ENCODE data around the gene INPP5D.

DNA sequence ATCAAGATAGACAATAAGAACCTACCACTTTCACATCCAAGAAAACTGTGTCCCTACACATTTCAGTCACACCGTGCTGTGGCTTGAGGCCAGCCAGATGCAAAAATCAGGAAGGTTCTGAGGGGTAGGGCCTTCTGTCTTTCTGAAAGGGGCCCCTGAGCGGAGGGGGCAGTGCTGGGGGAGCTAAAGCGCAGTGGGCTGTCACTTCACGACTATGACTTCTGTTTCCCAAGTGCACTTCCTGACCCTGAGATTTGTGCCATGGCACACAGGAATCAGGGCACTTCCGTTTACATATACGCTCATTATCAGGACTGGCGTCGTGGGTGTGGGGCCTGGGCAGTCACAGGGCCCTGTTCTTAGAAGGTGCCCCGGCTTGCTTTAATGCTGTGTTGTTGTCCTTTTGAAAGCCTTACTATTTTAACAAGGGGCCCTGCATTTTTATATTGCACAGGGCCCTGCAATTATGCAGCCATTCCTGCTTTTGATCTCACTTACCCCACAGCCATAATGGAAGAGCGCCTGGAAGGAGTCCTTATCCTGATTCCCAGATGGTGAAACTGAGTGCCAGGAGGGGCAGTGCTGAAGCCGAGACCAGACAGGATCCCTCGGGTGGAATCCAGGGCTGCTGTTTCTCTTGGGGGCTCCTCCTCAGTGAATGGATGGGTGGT lies 47.7 kb upstream of the INPP5D start:
- TF ChIP-seq POLR2A (IDR thresholded peaks at IDR 0.05; ENCODE audit: low read length), result no peak
- TF ChIP-seq GATA1 (IDR thresholded peaks at IDR 0.05; ENCODE audit: low read depth, low read length), result no peak

All from erythroblast (primary cell).